DND-41 (cell line): ENCODE measurements around the gene CYP21A2.
"Not testable (repeated sequence)": the region's sequence is repeated elsewhere in the genome, so short reads cannot be mapped to it uniquely, and the experiment has no call there.

Experiments
- EZH2 ChIP-seq: IDR thresholded peaks from 3 replicates; pipeline ENCODE4 v1.6.1; 2012; ENCODE audit warnings: borderline replicate concordance, low read depth, mild to moderate bottlenecking, moderate library complexity, low read length, inconsistent platforms; ENCODE audit not compliant: severe bottlenecking
- TF ChIP-seq, protein P1 (sequence below): IDR thresholded peaks from 2 replicates; pipeline ENCODE4 v1.5.1; 2012; ENCODE audit warnings: borderline replicate concordance, low read length, moderate library complexity, mild to moderate bottlenecking; ENCODE audit not compliant: poor library complexity, severe bottlenecking; ENCODE audit errors: extremely low read depth

GRCh38 chr6:32008616-32009015 is 29.6 kb upstream of the CYP21A2 start:
- TF ChIP-seq, protein P1, sequence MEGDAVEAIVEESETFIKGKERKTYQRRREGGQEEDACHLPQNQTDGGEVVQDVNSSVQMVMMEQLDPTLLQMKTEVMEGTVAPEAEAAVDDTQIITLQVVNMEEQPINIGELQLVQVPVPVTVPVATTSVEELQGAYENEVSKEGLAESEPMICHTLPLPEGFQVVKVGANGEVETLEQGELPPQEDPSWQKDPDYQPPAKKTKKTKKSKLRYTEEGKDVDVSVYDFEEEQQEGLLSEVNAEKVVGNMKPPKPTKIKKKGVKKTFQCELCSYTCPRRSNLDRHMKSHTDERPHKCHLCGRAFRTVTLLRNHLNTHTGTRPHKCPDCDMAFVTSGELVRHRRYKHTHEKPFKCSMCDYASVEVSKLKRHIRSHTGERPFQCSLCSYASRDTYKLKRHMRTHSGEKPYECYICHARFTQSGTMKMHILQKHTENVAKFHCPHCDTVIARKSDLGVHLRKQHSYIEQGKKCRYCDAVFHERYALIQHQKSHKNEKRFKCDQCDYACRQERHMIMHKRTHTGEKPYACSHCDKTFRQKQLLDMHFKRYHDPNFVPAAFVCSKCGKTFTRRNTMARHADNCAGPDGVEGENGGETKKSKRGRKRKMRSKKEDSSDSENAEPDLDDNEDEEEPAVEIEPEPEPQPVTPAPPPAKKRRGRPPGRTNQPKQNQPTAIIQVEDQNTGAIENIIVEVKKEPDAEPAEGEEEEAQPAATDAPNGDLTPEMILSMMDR, result not testable (repeated sequence)
- TF ChIP-seq EZH2, result not testable (repeated sequence)
